H1 (cell line): Measurements from ENCODE around the gene KCNQ1OT1. TPM values are rescaled to one million over a fixed set of nuclear protein-coding genes. Genes with fewer than 3 reads are reported as not detected.

Experiments
- CTCF ChIA-PET: fragments of 300-600 bp; sonication (Branson Sonifier 250); formaldehyde crosslinking; loops from one replicate; lab custom pipeline; 2021; ENCODE audit not compliant: partially characterized antibody; lab: Charles Lee
- POLR2A ChIA-PET: fragments of 300-600 bp; sonication (Branson Sonifier 250); formaldehyde crosslinking; loops from one replicate; lab custom pipeline; 2021; ENCODE audit warnings: inconsistent platforms; ENCODE audit not compliant: partially characterized antibody; lab: Charles Lee
- DNase-seq, 2 experiments: peaks; one replicate each; pipeline versions ENCODE4 v3.0.0 to v3.0.0-alpha.2; 2010 to 2022; ENCODE audit warnings: low spot score in 2 of 2, low read depth in 1 of 2, mixed read lengths in 1 of 2
- FAIRE-seq: peaks from 2 replicates; lab custom pipeline; 2011; peaks lifted over from hg19 to GRCh38; lab: Jason Lieb, UNC
- H2AFZ ChIP-seq: 2 replicates; pipeline ENCODE4 v1.8.1; 2012; ENCODE audit warnings: low read length, inconsistent platforms
- H2AK5ac ChIP-seq: 2 replicates; pipeline ENCODE4 v1.6.1; 2013; ENCODE audit warnings: low read depth, low read length
- H2BK120ac ChIP-seq: replicated peaks from 2 replicates; pipeline ENCODE3; 2013; ENCODE audit warnings: low read depth, low read length, inconsistent platforms
- H2BK12ac ChIP-seq: 2 replicates; pipeline ENCODE4 v1.6.1; 2013; ENCODE audit warnings: low read depth, low read length
- H2BK15ac ChIP-seq: 2 replicates; pipeline ENCODE4 v1.6.1; 2013; ENCODE audit warnings: low read length
- H2BK20ac ChIP-seq: 2 replicates; pipeline ENCODE4 v1.6.1; 2013; ENCODE audit warnings: low read length
- H2BK5ac ChIP-seq: 2 replicates; pipeline ENCODE4 v1.6.1; 2013; ENCODE audit warnings: low read depth, low read length
- H3K14ac ChIP-seq: 2 replicates; pipeline ENCODE4 v1.6.1; 2013; ENCODE audit warnings: inconsistent platforms; ENCODE audit not compliant: insufficient read length
- H3K18ac ChIP-seq: 2 replicates; pipeline ENCODE4 v1.6.1; 2013; ENCODE audit warnings: low read length; ENCODE audit errors: extremely low read depth
- H3K23ac ChIP-seq: 2 replicates; pipeline ENCODE4 v1.6.1; 2013; ENCODE audit warnings: inconsistent platforms; ENCODE audit not compliant: insufficient read length
- H3K23me2 ChIP-seq: 2 replicates; pipeline ENCODE4 v1.6.1; 2013; ENCODE audit warnings: low read depth, low read length
- H3K27ac ChIP-seq: 2 replicates; pipeline ENCODE4 v1.6.1; 2011; ENCODE audit warnings: low read depth, low read length, inconsistent platforms
- H3K27me3 ChIP-seq, 4 experiments: replicated peaks in 1 of 4; 1 replicate in 1 of 4; 2 replicates in 3 of 4; pipeline versions ENCODE4 v1.6.1 to v1.8.1; 2011 to 2013; ENCODE audit warnings: low read length in 3 of 4, mild to moderate bottlenecking in 3 of 4, inconsistent platforms in 2 of 4, mixed read lengths in 2 of 4, moderate library complexity in 1 of 4; ENCODE audit not compliant: control insufficient read depth in 3 of 4, insufficient read depth in 3 of 4; ENCODE audit errors: extremely low read depth in 1 of 4
- H3K36me3 ChIP-seq, 4 experiments: 2 replicates each; pipeline versions ENCODE4 v1.6.1 to v1.8.1; 2011 to 2013; ENCODE audit warnings: mild to moderate bottlenecking in 4 of 4, low read length in 3 of 4, moderate library complexity in 2 of 4, control low read depth in 1 of 4, inconsistent platforms in 1 of 4; ENCODE audit not compliant: insufficient read depth in 4 of 4, control insufficient read depth in 2 of 4
- H3K4ac ChIP-seq: replicated peaks from 2 replicates; pipeline ENCODE3; 2013; ENCODE audit warnings: low read length, low read depth, mixed read lengths, inconsistent platforms; ENCODE audit not compliant: insufficient read length
- H3K4me1 ChIP-seq, 4 experiments: replicated peaks in 1 of 4; 1 replicate in 1 of 4; 2 replicates in 3 of 4; pipeline versions ENCODE4 v1.6.1 to v1.8.1; 2011 to 2013; ENCODE audit warnings: low read length in 3 of 4, inconsistent platforms in 2 of 4, mixed read lengths in 1 of 4; ENCODE audit not compliant: insufficient read depth in 4 of 4, control insufficient read depth in 3 of 4
- H3K4me2 ChIP-seq, 2 experiments: 2 replicates each; pipeline versions ENCODE4 v1.6.1 to v1.8.1; 2011 to 2013; ENCODE audit warnings: low read depth in 2 of 2, low read length in 2 of 2, control low read depth in 1 of 2, inconsistent platforms in 1 of 2, mild to moderate bottlenecking in 1 of 2; ENCODE audit not compliant: insufficient read depth in 1 of 2
- H3K4me3 ChIP-seq, 4 experiments: fragments of 200-600, 300-600 bp in 1 of 4; sonication (generic), shearing (Covaris generic), sonication (Bioruptor Twin) in 1 of 4; 2 replicates each; pipeline versions ENCODE4 v1.5.1 to v1.8.1; 2011 to 2016; ENCODE audit warnings: low read length in 4 of 4, low read depth in 3 of 4, control low read depth in 2 of 4, inconsistent platforms in 2 of 4, mild to moderate bottlenecking in 2 of 4, mixed read lengths in 1 of 4, moderate library complexity in 1 of 4; ENCODE audit not compliant: insufficient read depth in 2 of 4; ENCODE audit errors: extremely low read depth in 1 of 4
- H3K56ac ChIP-seq: replicated peaks from 2 replicates; pipeline ENCODE3; 2013; ENCODE audit warnings: low read depth, mild to moderate bottlenecking, mixed read lengths, low read length, inconsistent platforms; ENCODE audit not compliant: insufficient read length
- H3K79me1 ChIP-seq: 2 replicates; pipeline ENCODE4 v1.6.1; 2013; ENCODE audit warnings: low read depth, low read length, control low read depth
- H3K79me2 ChIP-seq, 2 experiments: 2 replicates each; pipeline versions ENCODE4 v1.6.1 to v1.8.1; 2012 to 2013; ENCODE audit warnings: low read length in 2 of 2, mild to moderate bottlenecking in 2 of 2, inconsistent platforms in 1 of 2; ENCODE audit not compliant: insufficient read depth in 2 of 2, control insufficient read depth in 1 of 2
- H3K9ac ChIP-seq, 4 experiments: replicated peaks in 1 of 4; 1 replicate in 1 of 4; 2 replicates in 3 of 4; pipeline versions ENCODE4 v1.6.1 to v1.8.1; 2011 to 2013; ENCODE audit warnings: low read depth in 3 of 4, low read length in 3 of 4, control low read depth in 2 of 4, mild to moderate bottlenecking in 2 of 4, moderate library complexity in 2 of 4, inconsistent platforms in 1 of 4; ENCODE audit errors: extremely low read depth in 1 of 4
- H3K9me3 ChIP-seq, 2 experiments: 2 replicates each; pipeline versions ENCODE4 v1.6.1 to v1.8.1; 2012 to 2013; ENCODE audit warnings: mild to moderate bottlenecking in 2 of 2, moderate library complexity in 2 of 2, control low read depth in 1 of 2, inconsistent platforms in 1 of 2, low read depth in 1 of 2, low read length in 1 of 2, mixed read lengths in 1 of 2; ENCODE audit not compliant: insufficient read depth in 2 of 2
- H4K20me1 ChIP-seq, 2 experiments: replicated peaks in 1 of 2; 2 replicates each; pipeline versions ENCODE3 to v1.8.1; 2011 to 2013; ENCODE audit warnings: inconsistent platforms in 2 of 2, low read length in 2 of 2, mild to moderate bottlenecking in 1 of 2; ENCODE audit not compliant: insufficient read depth in 2 of 2, control insufficient read depth in 1 of 2
- H4K5ac ChIP-seq: 2 replicates; pipeline ENCODE4 v1.6.1; 2013; ENCODE audit warnings: low read length, low read depth, mixed read lengths, inconsistent platforms; ENCODE audit not compliant: insufficient read length
- H4K8ac ChIP-seq: 2 replicates; pipeline ENCODE4 v1.8.0; 2013; ENCODE audit warnings: mild to moderate bottlenecking, moderate library complexity, low read length, inconsistent platforms; ENCODE audit not compliant: insufficient read depth; ENCODE audit errors: extremely low read depth
- H4K91ac ChIP-seq: replicated peaks from 2 replicates; pipeline ENCODE3; 2013; ENCODE audit warnings: low read length, mixed read lengths, inconsistent platforms; ENCODE audit not compliant: insufficient read length
- ATF2 ChIP-seq: IDR thresholded peaks from 2 replicates; pipeline ENCODE4 v1.6.1; 2012; ENCODE audit warnings: low read length, inconsistent platforms
- ATF3 ChIP-seq: IDR thresholded peaks from 2 replicates; pipeline ENCODE4 v1.6.1; 2011; ENCODE audit warnings: low read depth, mild to moderate bottlenecking, low read length; ENCODE audit not compliant: insufficient read depth
- BACH1 ChIP-seq: IDR thresholded peaks from 2 replicates; pipeline ENCODE4 v1.6.1; 2012; ENCODE audit warnings: low read length, improper control_type of control experiment
- CTCF ChIP-seq, 3 experiments: IDR thresholded peaks; 1 replicate in 2 of 3; 2 replicates in 1 of 3; pipeline versions ENCODE4 v1.5.1 to v1.6.1; 2011; ENCODE audit warnings: low read length in 3 of 3, mild to moderate bottlenecking in 3 of 3, inconsistent platforms in 2 of 3, low read depth in 1 of 3, moderate library complexity in 1 of 3; ENCODE audit not compliant: insufficient read depth in 1 of 3; ENCODE audit errors: control extremely low read depth in 1 of 3
- HDAC6 ChIP-seq: IDR thresholded peaks from one replicate; pipeline ENCODE4 v1.7.1; 2012; ENCODE audit warnings: low read depth, mild to moderate bottlenecking, inconsistent platforms, low read length, moderate library complexity
- KDM1A ChIP-seq: fragments of 200-600, 300-600 bp; sonication (generic); IDR thresholded peaks from 2 replicates; pipeline ENCODE4 v1.7.1; 2016; ENCODE audit warnings: mild to moderate bottlenecking, low read length, borderline replicate concordance
- WGBS, 2 experiments: shearing (Covaris generic) in 1 of 2; methylation state at CpG; one replicate each; pipeline versions ENCODE4 v1.1.6 to v1.1.7; 2013 to 2015; ENCODE audit warnings: low lambda C conversion rate in 2 of 2, mixed read lengths in 2 of 2, inconsistent platforms in 1 of 2, low coverage in 1 of 2, missing lambda C conversion rate in 1 of 2; ENCODE audit not compliant: insufficient replicate concordance in 2 of 2, insufficient coverage in 1 of 2, insufficient read length in 1 of 2; ENCODE audit errors: extremely low coverage in 1 of 2, missing lambda C conversion rate in 1 of 2; 5-methylcytosine and 5-hydroxymethylcytosine counted together
- polyA plus RNA-seq, 7 experiments: library from polyadenylated mRNA; depleted of rRNA in 3 of 7; stranded (reverse) in 5 of 7; unstranded in 2 of 7; fragments of >200 nt in 5 of 7; fragments of 200-250 nt in 2 of 7; gene quantifications; 1 replicate in 5 of 7; 2 replicates in 1 of 7; 4 replicates in 1 of 7; pipeline versions ENCODE4 v1.2.1 to v1.2.3, GENCODE V29; 2011 to 2013; ENCODE audit warnings: missing spikeins in 2 of 7, mixed read lengths in 2 of 7
- total RNA-seq: library from RNA; stranded (reverse); fragmentation: NEBNext Ultra II Directional; extraction: Animal tissue kit (Norgen Biotek cat#: 25700); gene quantifications from 2 replicates; pipeline ENCODE4 v1.2.1, GENCODE V29; 2021

The KCNQ1OT1 gene
- total and polyA plus RNA-seq, 2 of the 8 experiments (the other 6 are each of a cell fraction or from before 2014, with no cell fraction given) = 0.21 to 1.2 TPM

- no peak overlapping the region for H3K14ac ChIP-seq
- no peak overlapping the region for H3K18ac ChIP-seq
- no peak overlapping the region for H2BK15ac ChIP-seq
- no peak overlapping the region for H4K8ac ChIP-seq
- DNase-seq (no peak), FAIRE-seq (no peak)
- H3K4ac ChIP-seq = no peak overlapping the region
- no peaks in the 10 kb centered on the region for H3K4me1 ChIP-seq
- no peak overlapping the region for H2AFZ ChIP-seq
- no peak overlapping the region for H2BK5ac ChIP-seq
- H3K27ac ChIP-seq = no peak overlapping the region
- H3K56ac ChIP-seq = no peak overlapping the region
- no peak overlapping the region for H2BK120ac ChIP-seq
- ChIA-PET CTCF (interaction anchor here (1.1 to 2.1 kb wide), 7 partner anchors 12 to 240 kb away, joined by 3 to 7 read pairs (median 4); no protein-coding TSS in a partner anchor), POLR2A (interaction anchor here (1.0 to 1.2 kb wide), 3 partner anchors 9 to 233 kb away, joined by 3 to 4 read pairs (median 3); partner anchors contain the start of gene CDKN1C)
- no peaks in the 10 kb centered on the region for H3K23me2 ChIP-seq
- H4K20me1 ChIP-seq = no peaks in the 10 kb centered on the region
- H2BK20ac ChIP-seq = no peak overlapping the region
- no peaks in the 10 kb centered on the region for H3K79me2 ChIP-seq
- H3K36me3 ChIP-seq = peaks cover 0 to 10% (median 0%) of the 10 kb centered on the region in 4 experiments; a peak in 1 of 8 replicates
- H3K9ac ChIP-seq = no peak overlapping the region
- peaks cover 84 to 85% of the 10 kb centered on the region in 2 experiments for H3K9me3 ChIP-seq
- no peak overlapping the region for H2BK12ac ChIP-seq
- H3K4me2 ChIP-seq = no peak overlapping the region
- no peak overlapping the region for H3K4me3 ChIP-seq
- 87% methylated on average over 11 of the region's 11 CpGs; no CpG with 5 or more reads in 1 of the 2 experiments for WGBS, 2 experiments
- H4K91ac ChIP-seq = no peak overlapping the region
- H3K79me1 ChIP-seq = no peaks in the 10 kb centered on the region
- H3K23ac ChIP-seq = no peak overlapping the region
- H4K5ac ChIP-seq = no peak overlapping the region
- no peak overlapping the region for H2AK5ac ChIP-seq
- peaks cover 12 to 60% (median 45%) of the 10 kb centered on the region in 4 experiments for H3K27me3 ChIP-seq
- TF ChIP-seq BACH1 = no peak
- no peak for TF ChIP-seq KDM1A
- TF ChIP-seq ATF2 = no peak
- TF ChIP-seq CTCF (IDR thresholded peaks at IDR 0.05; ENCODE audit: control extremely low read depth in 1 of 3, insufficient read depth in 1 of 3, low read depth in 1 of 3, low read length in 3 of 3) = no peak
- no peak for TF ChIP-seq HDAC6
- TF ChIP-seq ATF3 = no peak
Measured at GRCh38 chr11:2652333-2653197, 47.2 kb downstream of the KCNQ1OT1 start.
